DOHH2 (cell line): ENCODE results near the gene GCH1.
"Not testable (repeated sequence)": the region's sequence is repeated elsewhere in the genome, so short reads cannot be mapped to it uniquely, and the experiment has no call there.

Experiments used
- H3F3A ChIP-seq: fragments of 200-600 bp; sonication (generic), shearing (Covaris generic); 2 replicates; pipeline ENCODE4 v1.6.0; 2016; ENCODE audit warnings: antibody characterized with exemption, mild to moderate bottlenecking; ENCODE audit not compliant: control insufficient read depth, insufficient read depth
- H3K27ac ChIP-seq: fragments of 200-600 bp; sonication (generic); 2 replicates; pipeline ENCODE4 v1.5.1; 2014; ENCODE audit warnings: low read depth, mild to moderate bottlenecking, low read length, moderate library complexity
- H3K27me3 ChIP-seq: fragments of 200-600 bp; sonication (generic); 2 replicates; pipeline ENCODE4 v1.6.1; 2014; ENCODE audit warnings: mild to moderate bottlenecking, low read length, mixed read lengths; ENCODE audit not compliant: control insufficient read depth
- H3K36me3 ChIP-seq: fragments of 200-600 bp; sonication (generic); 2 replicates; pipeline ENCODE4 v1.6.1; 2014; ENCODE audit warnings: mild to moderate bottlenecking, low read length, moderate library complexity, mixed read lengths; ENCODE audit not compliant: control insufficient read depth
- H3K4me1 ChIP-seq: fragments of 200-600 bp; sonication (generic); 2 replicates; pipeline ENCODE4 v1.6.1; 2014; ENCODE audit warnings: mild to moderate bottlenecking, low read length, mixed read lengths; ENCODE audit not compliant: control insufficient read depth
- H3K4me2 ChIP-seq: fragments of 200-600 bp; sonication (generic); 2 replicates; pipeline ENCODE4 v1.6.0; 2014; ENCODE audit warnings: mild to moderate bottlenecking, low read length, moderate library complexity
- H3K4me3 ChIP-seq: fragments of 200-600 bp; sonication (generic); 2 replicates; pipeline ENCODE4 v1.5.1; 2014; ENCODE audit warnings: mild to moderate bottlenecking, low read length, mixed read lengths
- H3K79me2 ChIP-seq: fragments of 200-600 bp; sonication (generic); 2 replicates; pipeline ENCODE4 v1.6.1; 2014; ENCODE audit warnings: mild to moderate bottlenecking, low read length, mixed read lengths; ENCODE audit not compliant: control insufficient read depth
- H3K9me2 ChIP-seq: fragments of 200-600 bp; sonication (generic); replicated peaks from 2 replicates; pipeline ENCODE4 v1.6.1; 2014; ENCODE audit warnings: mild to moderate bottlenecking, low read length, mixed read lengths; ENCODE audit not compliant: control insufficient read depth
- H3K9me3 ChIP-seq: fragments of 200-600 bp; sonication (generic); 2 replicates; pipeline ENCODE4 v1.6.1; 2014; ENCODE audit warnings: antibody characterized with exemption, low read length, mixed read lengths; ENCODE audit not compliant: control insufficient read depth, insufficient read depth
- H4K20me1 ChIP-seq: fragments of 200-600 bp; sonication (generic); 2 replicates; pipeline ENCODE4 v1.6.0; 2014; ENCODE audit warnings: low read depth, mild to moderate bottlenecking, antibody characterized with exemption, low read length, moderate library complexity; ENCODE audit not compliant: control insufficient read depth, insufficient read depth
- CTCF ChIP-seq: fragments of 200-600 bp; sonication (generic); IDR thresholded peaks from one replicate; pipeline ENCODE4 v1.5.1; 2014; ENCODE audit warnings: antibody characterized with exemption, mild to moderate bottlenecking, low read depth, low read length; ENCODE audit not compliant: poor library complexity, severe bottlenecking
- EZH2phosphoT487 ChIP-seq: fragments of 200-600 bp; sonication (generic); IDR thresholded peaks from 2 replicates; pipeline ENCODE4 v1.6.1; 2017; ENCODE audit warnings: borderline replicate concordance, mild to moderate bottlenecking, antibody characterized with exemption, low read length, moderate library complexity, mixed read lengths

The GCH1 gene

GRCh38 chr14:54916101-54916500 is 13.5 kb upstream of the GCH1 start:
- Histone ChIP-seq H3K79me2 (no peaks in the 10 kb centered on the region), H3K4me1 (no peaks in the 10 kb centered on the region), H4K20me1 (no peaks in the 10 kb centered on the region)

GRCh38 chr14:54909817-54910558 is 7.4 kb upstream of the GCH1 start:
- no peaks in the 10 kb centered on the region for H3K27me3 ChIP-seq
- H3K27ac ChIP-seq = no peak overlapping the region
- no peak overlapping the region for H3K4me2 ChIP-seq
- no peaks in the 10 kb centered on the region for H3K9me3 ChIP-seq
- H3K36me3 ChIP-seq = no peaks in the 10 kb centered on the region
- H4K20me1 ChIP-seq = no peaks in the 10 kb centered on the region
- no peaks in the 10 kb centered on the region for H3F3A ChIP-seq
- no peaks in the 10 kb centered on the region for H3K4me1 ChIP-seq
- TF ChIP-seq EZH2phosphoT487 (no peak), CTCF (no peak)
- H3K79me2 ChIP-seq = no peaks in the 10 kb centered on the region
- H3K4me3 ChIP-seq = no peak overlapping the region
- no peaks in the 10 kb centered on the region for H3K9me2 ChIP-seq

More at GRCh38 chr14:54916101-54916500, 13.5 kb upstream of the GCH1 start:
- Histone ChIP-seq H3K4me2 (no peak overlapping the region), H3K4me3 (no peak overlapping the region), H3F3A (no peaks in the 10 kb centered on the region), H3K9me3 (no peaks in the 10 kb centered on the region), H3K27me3 (no peaks in the 10 kb centered on the region), H3K9me2 (no peaks in the 10 kb centered on the region), H3K27ac (no peak overlapping the region), H3K36me3 (no peaks in the 10 kb centered on the region)
- TF ChIP-seq EZH2phosphoT487 (no peak), CTCF (no peak)

GRCh38 chr14:54908973-54909372 is 6.3 kb upstream of the GCH1 start:
- H3K4me1 ChIP-seq, H3K9me2 ChIP-seq: not testable (repeated sequence)

GRCh38 chr14:54908190-54908589 is 5.6 kb upstream of the GCH1 start:
- Histone ChIP-seq H3K4me3 (no peak overlapping the region), H3K36me3 (no peaks in the 10 kb centered on the region), H3K4me1 (peaks cover 3% of the 10 kb centered on the region), H3K27me3 (no peaks in the 10 kb centered on the region), H3K9me2 (no peaks in the 10 kb centered on the region), H3K4me2 (no peak overlapping the region), H3F3A (no peaks in the 10 kb centered on the region), H3K9me3 (no peaks in the 10 kb centered on the region), H4K20me1 (no peaks in the 10 kb centered on the region), H3K27ac (no peak overlapping the region), H3K79me2 (no peaks in the 10 kb centered on the region)
- TF ChIP-seq EZH2phosphoT487 (no peak), CTCF (no peak)

More at GRCh38 chr14:54908973-54909372, 6.3 kb upstream of the GCH1 start:
- not testable (repeated sequence) for H3K4me2 ChIP-seq, H3K79me2 ChIP-seq, H4K20me1 ChIP-seq, H3K27ac ChIP-seq, H3F3A ChIP-seq, H3K9me3 ChIP-seq, H3K36me3 ChIP-seq, H3K4me3 ChIP-seq, H3K27me3 ChIP-seq
